Lung (tissue), 12 donors: ENCODE measurements around the gene DUSP19. TPM values are rescaled to one million over a fixed set of nuclear protein-coding genes. Genes with fewer than 3 reads are reported as not detected.

Experiments
- ATAC-seq: fragments of 200-7000 bp; cut with Tn5 transposase; one replicate; pipeline ENCODE4 v1.9.1; 2020; ENCODE audit warnings: moderate number of reproducible peaks; ENCODE audit not compliant: insufficient read depth, low FRiP score
- DNase-seq, 3 donors: peaks; one replicate each; pipeline ENCODE4 v3.0.0-alpha.2; 2013 to 2017
- H3K27ac ChIP-seq, 2 donors: one replicate each; pipeline ENCODE4 v1.5.1; 2013; ENCODE audit warnings: mild to moderate bottlenecking in 2 of 2, moderate library complexity in 2 of 2, control low read depth in 1 of 2, inconsistent platforms in 1 of 2, low read depth in 1 of 2, low read length in 1 of 2
- H3K27me3 ChIP-seq, 3 donors: one replicate each; pipeline ENCODE4 v1.5.1; 2013; ENCODE audit warnings: low read length in 2 of 3; ENCODE audit not compliant: control insufficient read depth in 3 of 3, insufficient read depth in 3 of 3
- H3K36me3 ChIP-seq, 4 donors: one replicate each; pipeline ENCODE4 v1.5.1; 2013; ENCODE audit warnings: low read length in 4 of 4, mild to moderate bottlenecking in 1 of 4, moderate library complexity in 1 of 4; ENCODE audit not compliant: control insufficient read depth in 4 of 4, insufficient read depth in 4 of 4
- H3K4me1 ChIP-seq, 5 donors: one replicate each; pipeline ENCODE4 v1.5.1; 2013; ENCODE audit warnings: low read length in 5 of 5, mild to moderate bottlenecking in 2 of 5, moderate library complexity in 1 of 5; ENCODE audit not compliant: control insufficient read depth in 5 of 5, insufficient read depth in 5 of 5
- H3K4me3 ChIP-seq: one replicate; pipeline ENCODE4 v1.5.1; 2013; ENCODE audit warnings: mild to moderate bottlenecking, control low read depth, moderate library complexity
- H3K9ac ChIP-seq, 2 donors: one replicate each; pipeline ENCODE4 v1.5.1; 2013; ENCODE audit warnings: low read length in 2 of 2, control low read depth in 1 of 2; ENCODE audit not compliant: insufficient read depth in 1 of 2
- H3K9me3 ChIP-seq, 4 donors: one replicate each; pipeline ENCODE4 v1.5.1; 2013; ENCODE audit warnings: low read length in 3 of 4, mild to moderate bottlenecking in 1 of 4, moderate library complexity in 1 of 4; ENCODE audit not compliant: control insufficient read depth in 4 of 4, insufficient read depth in 3 of 4
- WGBS, 2 donors: extraction: QIAGEN DNeasy Blood & Tissue Kit; methylation state at CpG; one replicate each; pipeline ENCODE4 v1.1.7; 2013; 5-methylcytosine and 5-hydroxymethylcytosine counted together
- polyA plus RNA-seq, 2 donors: library from polyadenylated mRNA; stranded (reverse); fragments of 200-250 nt; gene quantifications; one replicate each; pipeline ENCODE4 v1.2.1, GENCODE V29; 2013
- total RNA-seq, 2 donors: library from RNA; depleted of rRNA in 1 of 2; stranded (reverse); fragments of >200 nt in 1 of 2; gene quantifications; one replicate each; pipeline ENCODE4 v1.2.1, GENCODE V29; 2014 to 2021
- TF ChIP-seq, protein P1 (sequence below): IDR thresholded peaks from 2 replicates; pipeline ENCODE4 v1.5.1; 2012; ENCODE audit warnings: mild to moderate bottlenecking; ENCODE audit errors: control extremely low read depth, extremely low read depth
- donor health status: control.
- donor health status: control.
- donor health status: Bipolar disorder and iron deficiency.
- donor health status: healthy.
- donor health status: DM: yes; HTN: yes; CAD: no.

DUSP19 gene
- total and polyA plus RNA-seq, 4 donors = 0.70 to 8.8 (median 2.9) TPM

DNA sequence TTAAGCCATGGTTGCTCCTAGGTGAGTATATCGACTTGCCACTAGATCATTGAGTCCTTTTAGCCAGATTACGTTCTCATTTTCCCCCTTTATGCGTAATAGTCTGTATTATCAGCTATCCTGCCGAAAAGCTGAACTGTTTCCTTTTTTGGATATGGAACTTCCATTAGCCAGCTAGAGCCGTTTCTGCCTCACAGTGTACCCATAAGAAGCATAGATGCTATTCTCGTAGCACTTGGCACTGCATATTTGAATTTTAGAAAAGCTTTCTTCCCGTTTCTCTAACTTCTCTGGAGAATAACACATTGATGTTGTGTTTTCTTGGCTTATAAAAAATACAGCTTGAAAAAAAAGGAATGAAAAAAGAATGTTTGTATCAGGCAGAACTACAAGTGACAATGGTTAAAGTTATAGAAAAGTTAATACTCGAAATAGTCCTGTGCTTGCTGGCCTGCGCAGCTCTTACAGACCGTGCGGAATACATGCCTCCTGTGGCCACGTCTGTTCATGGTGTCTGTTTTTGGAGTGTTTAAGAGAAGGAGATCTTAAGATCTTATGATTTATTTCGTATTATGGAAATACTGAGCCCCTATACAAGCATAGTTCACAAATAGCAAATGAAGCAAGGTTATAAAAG is 710 bp downstream of the DUSP19 start:
- Histone ChIP-seq H3K4me3 (peak overlapping the region; percentile 43), H3K9ac (peak overlapping the region; percentile 39 to 80)
- DNase-seq = peak in 1 of 3 donors; percentile 56

DNA sequence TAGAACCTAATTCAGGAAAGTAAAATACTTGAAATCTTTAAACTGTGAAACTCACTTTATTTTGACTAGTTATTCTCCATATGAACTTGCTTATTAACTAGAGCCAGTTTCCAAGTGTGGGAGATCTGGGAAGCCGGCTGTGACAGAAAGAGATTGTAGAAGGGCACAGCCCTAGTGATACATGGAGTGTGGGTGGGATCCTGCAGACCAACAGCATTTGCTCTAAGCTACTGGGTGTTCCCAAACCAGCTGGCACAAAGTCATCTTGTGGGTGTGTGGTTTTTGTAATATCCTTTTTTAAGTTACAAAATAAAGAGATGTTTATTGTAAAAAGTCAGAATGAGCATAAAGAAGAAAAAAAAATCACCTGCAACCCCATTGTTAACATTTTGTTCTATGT is 3.4 kb downstream of the DUSP19 start:
- Histone ChIP-seq H3K27ac (no peak overlapping the region), H3K4me3 (no peak overlapping the region), H3K27me3 (no peaks in the 10 kb centered on the region), H3K36me3 (no peaks in the 10 kb centered on the region), H3K9me3 (no peaks in the 10 kb centered on the region), H3K9ac (no peak overlapping the region), H3K4me1 (peaks cover 0 to 6% (median 0%) of the 10 kb centered on the region in 5 donors)
- TF ChIP-seq, protein P1, sequence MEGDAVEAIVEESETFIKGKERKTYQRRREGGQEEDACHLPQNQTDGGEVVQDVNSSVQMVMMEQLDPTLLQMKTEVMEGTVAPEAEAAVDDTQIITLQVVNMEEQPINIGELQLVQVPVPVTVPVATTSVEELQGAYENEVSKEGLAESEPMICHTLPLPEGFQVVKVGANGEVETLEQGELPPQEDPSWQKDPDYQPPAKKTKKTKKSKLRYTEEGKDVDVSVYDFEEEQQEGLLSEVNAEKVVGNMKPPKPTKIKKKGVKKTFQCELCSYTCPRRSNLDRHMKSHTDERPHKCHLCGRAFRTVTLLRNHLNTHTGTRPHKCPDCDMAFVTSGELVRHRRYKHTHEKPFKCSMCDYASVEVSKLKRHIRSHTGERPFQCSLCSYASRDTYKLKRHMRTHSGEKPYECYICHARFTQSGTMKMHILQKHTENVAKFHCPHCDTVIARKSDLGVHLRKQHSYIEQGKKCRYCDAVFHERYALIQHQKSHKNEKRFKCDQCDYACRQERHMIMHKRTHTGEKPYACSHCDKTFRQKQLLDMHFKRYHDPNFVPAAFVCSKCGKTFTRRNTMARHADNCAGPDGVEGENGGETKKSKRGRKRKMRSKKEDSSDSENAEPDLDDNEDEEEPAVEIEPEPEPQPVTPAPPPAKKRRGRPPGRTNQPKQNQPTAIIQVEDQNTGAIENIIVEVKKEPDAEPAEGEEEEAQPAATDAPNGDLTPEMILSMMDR = no peak
- WGBS, 2 donors = 29 to 39% methylated on average over 1 of the region's 1 CpG
- no peak for ATAC-seq
- DNase-seq = peak in 2 of 3 donors; percentile 2 to 4

More for the DNA sequence above, 710 bp downstream of the DUSP19 start:
- H3K27ac ChIP-seq = peak overlapping the region; percentile 87 to 88
- H3K36me3 ChIP-seq = no peaks in the 10 kb centered on the region
- WGBS, 2 donors = 24 to 35% methylated on average over 13 of the region's 13 CpGs
- TF ChIP-seq, protein P1 = no peak
- peaks cover 0 to 6% (median 0%) of the 10 kb centered on the region in 5 donors for H3K4me1 ChIP-seq
- ATAC-seq = peak; percentile 53
- H3K9me3 ChIP-seq = no peaks in the 10 kb centered on the region
- peaks cover 0 to 11% (median 7%) of the 10 kb centered on the region in 3 donors for H3K27me3 ChIP-seq

DNA sequence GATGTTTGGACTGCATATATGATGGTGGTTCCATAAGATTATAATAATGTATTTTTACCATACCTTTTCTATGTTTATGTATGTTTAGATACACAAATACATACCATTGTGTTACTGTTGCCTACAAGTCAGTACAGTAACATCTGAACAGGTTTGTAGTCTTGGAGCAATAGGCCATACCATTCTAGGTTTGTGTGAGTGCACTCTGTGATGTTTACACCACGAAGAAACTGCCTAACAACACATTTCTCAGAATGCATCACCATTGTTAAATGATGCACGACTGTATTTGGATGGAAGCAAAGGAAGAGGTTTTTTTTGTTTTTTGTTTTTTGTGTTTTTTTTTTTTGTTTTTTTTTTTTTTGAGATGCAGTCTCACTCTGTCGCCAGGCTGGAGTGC is 9.5 kb downstream of the DUSP19 start:
- ATAC-seq (no peak), DNase-seq (no peak)
- WGBS, 2 donors = 83 to 88% methylated on average over 3 of the region's 3 CpGs
- Histone ChIP-seq H3K27ac (no peak overlapping the region), H3K9me3 (no peaks in the 10 kb centered on the region), H3K4me1 (peaks cover 0 to 2% (median 0%) of the 10 kb centered on the region in 5 donors), H3K9ac (no peak overlapping the region), H3K27me3 (no peaks in the 10 kb centered on the region), H3K36me3 (no peaks in the 10 kb centered on the region), H3K4me3 (no peak overlapping the region)
- TF ChIP-seq, protein P1 = no peak
